ENCODE results near the gene GRK1. TPM values are rescaled to one million over a fixed set of nuclear protein-coding genes. Genes with fewer than 3 reads are reported as not detected.

GRK1 gene
- total and polyA plus RNA-seq, 2 of the 4 experiments (the other 2 are of a cell fraction): not detected

DNA sequence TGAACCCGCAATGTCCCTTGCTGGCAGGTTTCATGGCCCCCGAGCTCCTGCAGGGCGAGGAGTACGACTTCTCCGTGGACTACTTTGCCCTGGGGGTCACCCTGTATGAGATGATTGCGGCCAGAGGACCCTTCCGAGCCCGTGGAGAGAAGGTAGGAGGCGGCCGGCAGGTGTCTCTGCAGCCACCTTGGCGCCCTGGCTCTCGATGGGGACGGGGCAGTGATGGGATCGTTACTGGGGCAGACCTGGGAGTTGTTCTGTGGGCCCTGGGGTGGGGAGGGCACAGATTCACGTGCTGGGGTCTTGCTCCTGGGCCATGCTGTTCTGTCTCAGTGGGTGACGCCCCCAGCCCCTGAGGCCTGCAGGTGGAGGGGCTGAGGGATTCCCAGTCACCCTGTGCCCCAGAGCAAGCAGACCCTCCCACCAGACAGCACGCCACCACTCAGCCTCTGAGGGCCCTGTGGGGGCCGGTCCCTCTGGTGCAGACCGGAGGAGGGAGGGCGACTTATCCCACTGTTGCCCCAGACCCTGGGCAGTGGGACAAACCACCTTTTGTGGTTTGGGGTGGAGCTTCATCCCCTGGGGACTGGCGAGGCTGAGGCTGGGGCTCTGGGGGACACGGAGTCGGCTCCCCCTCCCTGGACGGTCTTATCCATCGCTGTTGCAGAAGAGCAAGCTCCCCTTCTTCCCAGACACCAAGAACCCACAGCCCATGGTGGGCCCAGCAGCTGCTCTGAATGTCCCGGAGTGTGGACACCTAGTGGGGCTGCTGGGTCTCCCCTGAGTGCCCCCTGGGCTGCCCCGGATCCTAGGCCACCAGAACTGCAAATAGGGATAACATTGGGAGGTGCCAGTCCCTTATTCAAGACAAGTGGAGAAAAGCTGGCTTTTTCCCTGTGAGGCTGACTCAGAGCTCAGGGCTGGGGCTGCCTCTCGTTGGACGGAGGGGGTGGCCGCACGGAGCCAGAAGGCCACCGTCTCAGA, 64.5 kb downstream of the GRK1 start:
- intact Hi-C loops (cut with micrococcal nuclease) (no loop called here), dilution Hi-C loops (cut with HindIII; ENCODE audit: low sequenced_read_pairs, unreplicated experiment) (no loop called here), in situ Hi-C loops (cut with MboI; ENCODE audit: low sequenced_read_pairs) (no loop called here)
- no peak for DNase-seq
- Histone ChIP-seq H3K56ac (ENCODE audit: extremely low read depth, insufficient read depth, low read length) (no peak overlapping the region), H4K8ac (ENCODE audit: low read depth in 2 of 2, low read length in 2 of 2) (no peak overlapping the region), H4K5ac (ENCODE audit: low read depth, low read length) (no peak overlapping the region), H3K18ac (ENCODE audit: low read depth, low read length) (no peak overlapping the region), H2AK5ac (ENCODE audit: low read depth, low read length) (no peak overlapping the region), H3K36me3 (ENCODE audit: control insufficient read depth, insufficient read depth, low read length) (no peaks in the 10 kb centered on the region), H2BK120ac (ENCODE audit: low read depth, low read length) (no peak overlapping the region), H3K23ac (ENCODE audit: low read depth, low read length) (no peak overlapping the region), H3K9me3 (ENCODE audit: control insufficient read depth, insufficient read depth, low read length) (peaks cover 2% of the 10 kb centered on the region; the same call in 1 of the 2 replicates), H3K27me3 (ENCODE audit: control insufficient read depth, insufficient read depth, low read length) (peaks cover 43% of the 10 kb centered on the region), H4K20me1 (ENCODE audit: insufficient read depth, low read length) (0 out of 2 replicates have a peak, but pooled peaks cover 4% of the 10 kb centered on the region), H2BK15ac (ENCODE audit: low read depth, low read length) (no peak overlapping the region), H3K4ac (ENCODE audit: low read depth, low read length) (no peak overlapping the region), H3K79me1 (ENCODE audit: low read depth in 1 of 2, low read length in 2 of 2) (no peaks in the 10 kb centered on the region), H2BK5ac (ENCODE audit: low read depth, low read length, poor library complexity, severe bottlenecking) (no peak overlapping the region), H4K91ac (ENCODE audit: insufficient read depth, low read depth, low read length) (no peak overlapping the region), H3K4me3 (ENCODE audit: insufficient read depth, low read depth, low read length) (no peak overlapping the region), H3K27ac (ENCODE audit: insufficient read depth, low read length) (no peak overlapping the region), H3K9me1 (ENCODE audit: insufficient read depth, low read length) (peaks cover 6% of the 10 kb centered on the region; the same call in 1 of the 2 replicates), H3K9ac (ENCODE audit: low read depth, low read length) (no peak overlapping the region), H2AK9ac (replicated peaks; ENCODE audit: low read depth, low read length, poor library complexity) (no peak overlapping the region), H3K14ac (replicated peaks; ENCODE audit: low read depth, low read length) (no peak overlapping the region), H2BK20ac (ENCODE audit: low read depth, low read length) (no peak overlapping the region), H3K4me2 (ENCODE audit: low read depth, low read length) (no peak overlapping the region), H3K4me1 (ENCODE audit: control insufficient read depth, insufficient read depth, low read length) (no peaks in the 10 kb centered on the region; the same call in 1 of the 2 replicates), H2AFZ (replicated peaks; ENCODE audit: low read length, poor library complexity) (no peak overlapping the region)
- POLR2A ChIA-PET (ENCODE audit: unreplicated experiment): no interaction called here
- CTCF ChIA-PET: no interaction called here
- ATAC-seq (ENCODE audit: low read depth): no peak
- WGBS, 2 experiments (ENCODE audit: extremely low coverage in 2 of 2, insufficient read length in 1 of 2): 52% methylated on average over 4 of the region's 32 CpGs; no CpG with 5 or more reads in 1 of the 2 experiments
- no TSS peak for BruUV-seq (replicated peaks)
- TF ChIP-seq, protein P1, sequence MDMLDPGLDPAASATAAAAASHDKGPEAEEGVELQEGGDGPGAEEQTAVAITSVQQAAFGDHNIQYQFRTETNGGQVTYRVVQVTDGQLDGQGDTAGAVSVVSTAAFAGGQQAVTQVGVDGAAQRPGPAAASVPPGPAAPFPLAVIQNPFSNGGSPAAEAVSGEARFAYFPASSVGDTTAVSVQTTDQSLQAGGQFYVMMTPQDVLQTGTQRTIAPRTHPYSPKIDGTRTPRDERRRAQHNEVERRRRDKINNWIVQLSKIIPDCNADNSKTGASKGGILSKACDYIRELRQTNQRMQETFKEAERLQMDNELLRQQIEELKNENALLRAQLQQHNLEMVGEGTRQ (IDR thresholded peaks at IDR 0.05; ENCODE audit: low read depth, low read length): no peak
- TF ChIP-seq RFX5 (IDR thresholded peaks at IDR 0.05; ENCODE audit: low read depth, low read length) (no peak), MAFK (IDR thresholded peaks at IDR 0.05; ENCODE audit: low read depth, low read length) (no peak), FOS (IDR thresholded peaks at IDR 0.05; ENCODE audit: low read depth, low read length) (no peak), NFE2L2 (IDR thresholded peaks at IDR 0.05; ENCODE audit: low read depth, low read length) (no peak), CEBPB (IDR thresholded peaks at IDR 0.05; ENCODE audit: low read depth, low read length) (no peak), SMC3 (IDR thresholded peaks at IDR 0.05; ENCODE audit: low read depth, low read length) (no peak), RAD21 (IDR thresholded peaks at IDR 0.05; ENCODE audit: low read length) (no peak), POLR2A (IDR thresholded peaks at IDR 0.05; ENCODE audit: low read depth, low read length) (no peak), BHLHE40 (IDR thresholded peaks at IDR 0.05; ENCODE audit: low read depth, low read length) (no peak), MAZ (IDR thresholded peaks at IDR 0.05; ENCODE audit: borderline replicate concordance, low read depth, low read length) (no peak), CHD1 (IDR thresholded peaks at IDR 0.05; ENCODE audit: low read depth, low read length) (no peak)
- TF ChIP-seq, protein P2, sequence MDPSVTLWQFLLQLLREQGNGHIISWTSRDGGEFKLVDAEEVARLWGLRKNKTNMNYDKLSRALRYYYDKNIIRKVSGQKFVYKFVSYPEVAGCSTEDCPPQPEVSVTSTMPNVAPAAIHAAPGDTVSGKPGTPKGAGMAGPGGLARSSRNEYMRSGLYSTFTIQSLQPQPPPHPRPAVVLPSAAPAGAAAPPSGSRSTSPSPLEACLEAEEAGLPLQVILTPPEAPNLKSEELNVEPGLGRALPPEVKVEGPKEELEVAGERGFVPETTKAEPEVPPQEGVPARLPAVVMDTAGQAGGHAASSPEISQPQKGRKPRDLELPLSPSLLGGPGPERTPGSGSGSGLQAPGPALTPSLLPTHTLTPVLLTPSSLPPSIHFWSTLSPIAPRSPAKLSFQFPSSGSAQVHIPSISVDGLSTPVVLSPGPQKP (IDR thresholded peaks at IDR 0.05; ENCODE audit: borderline replicate concordance, low read depth, low read length): no peak
- TF ChIP-seq, protein P3, sequence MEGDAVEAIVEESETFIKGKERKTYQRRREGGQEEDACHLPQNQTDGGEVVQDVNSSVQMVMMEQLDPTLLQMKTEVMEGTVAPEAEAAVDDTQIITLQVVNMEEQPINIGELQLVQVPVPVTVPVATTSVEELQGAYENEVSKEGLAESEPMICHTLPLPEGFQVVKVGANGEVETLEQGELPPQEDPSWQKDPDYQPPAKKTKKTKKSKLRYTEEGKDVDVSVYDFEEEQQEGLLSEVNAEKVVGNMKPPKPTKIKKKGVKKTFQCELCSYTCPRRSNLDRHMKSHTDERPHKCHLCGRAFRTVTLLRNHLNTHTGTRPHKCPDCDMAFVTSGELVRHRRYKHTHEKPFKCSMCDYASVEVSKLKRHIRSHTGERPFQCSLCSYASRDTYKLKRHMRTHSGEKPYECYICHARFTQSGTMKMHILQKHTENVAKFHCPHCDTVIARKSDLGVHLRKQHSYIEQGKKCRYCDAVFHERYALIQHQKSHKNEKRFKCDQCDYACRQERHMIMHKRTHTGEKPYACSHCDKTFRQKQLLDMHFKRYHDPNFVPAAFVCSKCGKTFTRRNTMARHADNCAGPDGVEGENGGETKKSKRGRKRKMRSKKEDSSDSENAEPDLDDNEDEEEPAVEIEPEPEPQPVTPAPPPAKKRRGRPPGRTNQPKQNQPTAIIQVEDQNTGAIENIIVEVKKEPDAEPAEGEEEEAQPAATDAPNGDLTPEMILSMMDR (conservative IDR thresholded peaks at IDR 0.05; ENCODE audit: low read depth, low read length): no peak

Measured in IMR-90 (cell line).